Measurements from ENCODE around the gene DLX1. TPM values are rescaled to one million over a fixed set of nuclear protein-coding genes. Genes with fewer than 3 reads are reported as not detected.
"Not testable (repeated sequence)": the region's sequence is repeated elsewhere in the genome, so short reads cannot be mapped to it uniquely, and the experiment has no call there.

The DLX1 gene
- total RNA-seq, 1 donor from 2014 or later = 0.17 TPM

DNA sequence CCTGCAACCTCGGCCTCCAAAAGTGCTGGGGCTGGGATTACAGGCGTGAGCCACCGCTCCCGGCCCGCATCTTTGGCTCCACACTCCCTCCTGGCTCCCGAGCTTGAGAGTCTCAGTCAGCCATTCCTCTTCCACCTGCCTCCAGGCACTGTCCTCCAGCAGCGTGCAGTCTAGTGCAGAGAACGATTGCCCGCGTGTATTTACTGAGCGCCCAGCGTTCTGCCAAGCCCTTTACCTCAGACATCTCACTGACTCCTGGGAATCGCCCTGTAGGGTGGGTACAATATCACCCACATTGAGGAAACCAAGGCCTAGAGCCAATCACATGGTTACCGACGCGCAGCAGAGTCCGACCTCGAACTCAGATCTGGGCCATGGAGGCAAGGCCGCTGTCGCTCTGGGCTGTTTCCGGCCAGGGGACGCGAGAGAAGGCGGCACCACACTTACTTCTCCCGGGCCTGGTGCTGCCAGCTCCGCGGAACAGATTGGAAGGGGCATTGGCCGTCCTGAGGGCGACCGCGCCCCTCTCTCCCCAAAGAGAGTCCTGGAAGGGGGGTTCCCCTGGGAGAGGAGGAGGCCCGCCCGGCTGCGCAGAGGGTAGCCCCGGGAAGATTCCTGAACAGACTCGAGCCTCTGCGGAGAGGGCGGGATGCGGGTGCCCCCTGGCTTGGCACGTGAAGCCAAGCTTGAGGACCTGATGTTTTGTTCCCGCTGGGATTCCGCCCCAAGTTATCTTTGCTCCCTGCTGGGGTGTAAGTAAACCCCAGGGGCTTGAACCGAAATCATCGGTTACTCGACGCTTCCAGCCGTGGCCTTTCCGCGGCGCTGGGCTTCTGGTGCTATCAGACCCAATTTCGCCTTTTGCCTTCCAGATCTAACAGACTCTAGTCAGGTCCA lies 22.6 kb downstream of the DLX1 start:
- Histone ChIP-seq H3K36me3 (ENCODE audit: control insufficient read depth, insufficient read depth, low read length) (no peaks in the 10 kb centered on the region), H3K4me3 (ENCODE audit: low read depth, low read length) (no peak overlapping the region), H3K27me3 (ENCODE audit: control insufficient read depth, insufficient read depth, low read length) (peaks cover 35% of the 10 kb centered on the region)
- DNase-seq (ENCODE audit: low read depth) = no peak
- TF ChIP-seq, protein P1, sequence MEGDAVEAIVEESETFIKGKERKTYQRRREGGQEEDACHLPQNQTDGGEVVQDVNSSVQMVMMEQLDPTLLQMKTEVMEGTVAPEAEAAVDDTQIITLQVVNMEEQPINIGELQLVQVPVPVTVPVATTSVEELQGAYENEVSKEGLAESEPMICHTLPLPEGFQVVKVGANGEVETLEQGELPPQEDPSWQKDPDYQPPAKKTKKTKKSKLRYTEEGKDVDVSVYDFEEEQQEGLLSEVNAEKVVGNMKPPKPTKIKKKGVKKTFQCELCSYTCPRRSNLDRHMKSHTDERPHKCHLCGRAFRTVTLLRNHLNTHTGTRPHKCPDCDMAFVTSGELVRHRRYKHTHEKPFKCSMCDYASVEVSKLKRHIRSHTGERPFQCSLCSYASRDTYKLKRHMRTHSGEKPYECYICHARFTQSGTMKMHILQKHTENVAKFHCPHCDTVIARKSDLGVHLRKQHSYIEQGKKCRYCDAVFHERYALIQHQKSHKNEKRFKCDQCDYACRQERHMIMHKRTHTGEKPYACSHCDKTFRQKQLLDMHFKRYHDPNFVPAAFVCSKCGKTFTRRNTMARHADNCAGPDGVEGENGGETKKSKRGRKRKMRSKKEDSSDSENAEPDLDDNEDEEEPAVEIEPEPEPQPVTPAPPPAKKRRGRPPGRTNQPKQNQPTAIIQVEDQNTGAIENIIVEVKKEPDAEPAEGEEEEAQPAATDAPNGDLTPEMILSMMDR (IDR thresholded peaks at IDR 0.05; ENCODE audit: insufficient read depth, low read length, poor library complexity, severe bottlenecking) = no peak

- H3K4me3 ChIP-seq (ENCODE audit: low read depth, low read length) = no peak overlapping the region
- DNase-seq (ENCODE audit: low read depth) = no peak
- H3K36me3 ChIP-seq (ENCODE audit: control insufficient read depth, insufficient read depth, low read length) = no peaks in the 10 kb centered on the region
- TF ChIP-seq, protein P1 (IDR thresholded peaks at IDR 0.05; ENCODE audit: insufficient read depth, low read length, poor library complexity, severe bottlenecking) = no peak
- H3K27me3 ChIP-seq (ENCODE audit: control insufficient read depth, insufficient read depth, low read length) = peaks cover 34% of the 10 kb centered on the region
Measured at GRCh38 chr2:172108587-172108930, 23.3 kb downstream of the DLX1 start.

DNA sequence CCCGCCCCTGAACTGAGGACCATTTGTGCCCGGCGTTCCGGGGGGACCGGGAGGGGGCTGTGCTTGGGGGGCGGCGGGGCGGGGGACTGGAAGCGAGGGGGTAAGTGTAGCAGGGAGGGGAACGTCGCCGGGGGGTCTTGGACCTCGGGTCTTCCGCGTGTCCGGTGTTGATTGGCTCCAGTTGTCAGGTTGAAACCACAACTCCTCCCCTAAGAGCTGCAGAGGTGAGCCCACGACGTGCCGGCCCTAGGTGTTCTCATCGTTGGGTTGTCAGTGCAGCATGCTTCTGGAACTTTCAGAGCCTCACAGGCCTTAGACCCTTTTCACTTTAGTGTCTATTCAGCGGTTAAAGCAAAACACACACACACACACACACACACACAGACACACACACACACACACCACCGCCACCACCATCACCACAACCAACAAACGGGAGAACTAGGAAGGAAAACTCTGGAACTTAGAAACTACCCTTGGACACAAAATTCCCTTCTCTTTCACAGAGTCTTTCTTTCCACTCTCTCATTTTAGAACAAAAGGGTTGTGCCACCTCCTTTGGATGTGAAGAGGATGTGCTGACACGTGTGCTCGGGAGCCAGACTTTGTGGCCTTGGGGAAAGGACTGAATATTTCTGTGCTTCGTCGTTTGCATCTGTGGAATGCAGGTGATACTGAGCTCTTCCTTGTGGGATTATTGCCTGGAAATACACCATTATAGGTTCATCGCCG lies 24.1 kb downstream of the DLX1 start:
- peaks cover 34% of the 10 kb centered on the region for H3K27me3 ChIP-seq (ENCODE audit: control insufficient read depth, insufficient read depth, low read length)
- TF ChIP-seq, protein P1 (IDR thresholded peaks at IDR 0.05; ENCODE audit: insufficient read depth, low read length, poor library complexity, severe bottlenecking) = no peak

GRCh38 chr2:172109988-172110811 lies 24.9 kb downstream of the DLX1 start:
- H3K4me3 ChIP-seq (ENCODE audit: low read depth, low read length) = no peak overlapping the region
- H3K36me3 ChIP-seq (ENCODE audit: control insufficient read depth, insufficient read depth, low read length) = no peaks in the 10 kb centered on the region
- H3K27me3 ChIP-seq (ENCODE audit: control insufficient read depth, insufficient read depth, low read length) = peaks cover 33% of the 10 kb centered on the region
- TF ChIP-seq, protein P1 (IDR thresholded peaks at IDR 0.05; ENCODE audit: insufficient read depth, low read length, poor library complexity, severe bottlenecking) = no peak
- no peak for DNase-seq (ENCODE audit: low read depth)

More for the DNA sequence above, 24.1 kb downstream of the DLX1 start:
- H3K4me3 ChIP-seq (ENCODE audit: low read depth, low read length) = no peak overlapping the region
- no peak for DNase-seq (ENCODE audit: low read depth)
- H3K36me3 ChIP-seq (ENCODE audit: control insufficient read depth, insufficient read depth, low read length) = no peaks in the 10 kb centered on the region

DNA sequence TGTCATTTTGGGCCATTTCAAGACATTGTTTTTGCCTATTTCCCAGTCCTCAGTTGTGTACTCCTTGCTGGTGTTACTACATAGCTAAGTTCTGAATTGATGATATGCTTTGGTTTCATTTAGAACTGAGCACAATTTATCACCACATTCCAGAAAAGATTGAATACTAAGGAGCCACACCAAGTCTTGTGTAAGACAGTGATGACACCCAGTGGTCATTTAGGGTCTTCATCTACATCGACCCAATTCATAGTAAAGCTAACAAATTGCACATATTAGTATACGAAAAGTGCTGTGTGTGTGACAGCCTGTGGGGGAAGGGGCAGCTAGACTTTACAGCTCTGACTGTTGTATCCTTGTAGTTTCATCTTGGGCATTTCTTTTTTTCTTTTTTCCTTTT lies 28.3 kb downstream of the DLX1 start:
- Histone ChIP-seq H3K4me3 (ENCODE audit: low read depth, low read length) (no peak overlapping the region), H3K36me3 (ENCODE audit: control insufficient read depth, insufficient read depth, low read length) (no peaks in the 10 kb centered on the region), H3K27me3 (ENCODE audit: control insufficient read depth, insufficient read depth, low read length) (peaks cover 2% of the 10 kb centered on the region)
- DNase-seq (ENCODE audit: low read depth) = no peak
- TF ChIP-seq, protein P1 (IDR thresholded peaks at IDR 0.05; ENCODE audit: insufficient read depth, low read length, poor library complexity, severe bottlenecking) = peak; percentile 25

- DNase-seq (ENCODE audit: low read depth); H3K36me3 ChIP-seq (ENCODE audit: control insufficient read depth, insufficient read depth, low read length); H3K27me3 ChIP-seq (ENCODE audit: control insufficient read depth, insufficient read depth, low read length): not testable (repeated sequence)
Measured at GRCh38 chr2:172114176-172114575, 28.9 kb downstream of the DLX1 start.

More at GRCh38 chr2:172114176-172114575, 28.9 kb downstream of the DLX1 start:
- not testable (repeated sequence) for H3K4me3 ChIP-seq (ENCODE audit: low read depth, low read length)
